ENCODE measurements around the gene STRA6. TPM values are rescaled to one million over a fixed set of nuclear protein-coding genes. Genes with fewer than 3 reads are reported as not detected.

Gene STRA6
- polyA plus RNA-seq, 1 donor, result 22.2 TPM

DNA sequence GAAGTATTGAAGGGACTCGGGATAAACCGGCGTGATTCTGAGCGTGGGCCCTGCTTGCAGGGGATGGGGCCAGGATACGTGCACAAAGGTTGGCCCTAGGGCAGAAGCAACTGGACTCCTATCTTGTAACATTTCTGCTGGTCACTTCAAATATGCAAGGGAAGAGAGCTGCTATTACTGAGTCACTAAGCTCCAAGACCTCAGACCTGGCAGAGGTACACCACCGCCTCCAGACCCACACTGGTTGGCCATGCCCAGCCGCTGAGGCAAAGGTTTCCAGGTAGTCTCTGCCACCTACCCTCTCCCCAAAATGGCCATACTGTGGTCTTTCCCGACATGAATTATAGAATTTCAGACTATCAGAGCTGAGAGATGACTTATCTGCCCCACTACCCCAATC is 13.4 kb upstream of the STRA6 start:
- no peak overlapping the region for H3K4me3 ChIP-seq (ENCODE audit: low read length)
- no peaks in the 10 kb centered on the region for H3K4me1 ChIP-seq (ENCODE audit: control insufficient read depth, insufficient read depth, low read length)
- no CpG with 5 or more reads among the region's 8 CpGs for WGBS (ENCODE audit: insufficient coverage, low lambda C conversion rate)
- no peak for DNase-seq
- no peaks in the 10 kb centered on the region for H3K36me3 ChIP-seq (ENCODE audit: control insufficient read depth, insufficient read depth, low read length)
- H3K27ac ChIP-seq (ENCODE audit: low read length), result no peak overlapping the region
- H3K9me3 ChIP-seq (ENCODE audit: control insufficient read depth, low read depth, low read length), result no peaks in the 10 kb centered on the region
- H3K27me3 ChIP-seq (ENCODE audit: control insufficient read depth, insufficient read depth, low read length), result peaks cover 11% of the 10 kb centered on the region

- no peaks in the 10 kb centered on the region for H3K36me3 ChIP-seq (ENCODE audit: control insufficient read depth, insufficient read depth, low read length)
- no CpG with 5 or more reads among the region's 6 CpGs for WGBS (ENCODE audit: insufficient coverage, low lambda C conversion rate)
- no peak overlapping the region for H3K27ac ChIP-seq (ENCODE audit: low read length)
These were observed 11.9 kb upstream of the STRA6 start for GRCh38 chr15:74214324-74215021.

DNA sequence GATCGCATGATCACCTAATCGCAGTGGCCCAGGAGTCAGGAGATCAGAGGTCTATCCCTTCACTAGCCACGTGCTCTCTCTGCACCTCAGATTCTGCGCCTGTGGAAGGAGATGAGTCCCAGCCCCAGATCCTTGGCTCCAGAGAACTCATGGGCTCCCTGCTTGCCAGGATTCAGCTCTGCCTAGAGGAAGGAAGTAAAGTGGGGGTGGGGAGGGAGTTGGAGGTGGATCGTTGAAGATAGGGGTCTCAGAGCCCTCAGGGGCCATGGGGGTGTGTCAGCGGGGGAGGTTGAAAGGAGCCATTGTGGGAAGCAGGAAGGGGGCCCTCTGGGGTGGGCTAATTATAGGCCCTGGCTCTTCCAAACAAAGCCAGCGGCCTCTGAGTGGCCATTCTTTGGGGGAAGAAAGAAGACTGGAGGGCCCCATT is 11.3 kb upstream of the STRA6 start:
- no peaks in the 10 kb centered on the region for H3K36me3 ChIP-seq (ENCODE audit: control insufficient read depth, insufficient read depth, low read length)
- WGBS (ENCODE audit: insufficient coverage, low lambda C conversion rate), result no CpG with 5 or more reads among the region's 7 CpGs
- no peak for DNase-seq

More at GRCh38 chr15:74214324-74215021, 11.9 kb upstream of the STRA6 start:
- Histone ChIP-seq H3K27me3 (ENCODE audit: control insufficient read depth, insufficient read depth, low read length) (no peaks in the 10 kb centered on the region), H3K4me1 (ENCODE audit: control insufficient read depth, insufficient read depth, low read length) (peaks cover 4% of the 10 kb centered on the region), H3K9me3 (ENCODE audit: control insufficient read depth, low read depth, low read length) (no peaks in the 10 kb centered on the region), H3K4me3 (ENCODE audit: low read length) (no peak overlapping the region)
- DNase-seq, result no peak

GRCh38 chr15:74212494-74212893 is 9.9 kb upstream of the STRA6 start:
- peaks cover 15% of the 10 kb centered on the region for H3K4me1 ChIP-seq (ENCODE audit: control insufficient read depth, insufficient read depth, low read length)
- no peak overlapping the region for H3K4me3 ChIP-seq (ENCODE audit: low read length)
- no peaks in the 10 kb centered on the region for H3K27me3 ChIP-seq (ENCODE audit: control insufficient read depth, insufficient read depth, low read length)
- no peaks in the 10 kb centered on the region for H3K9me3 ChIP-seq (ENCODE audit: control insufficient read depth, low read depth, low read length)
- no peaks in the 10 kb centered on the region for H3K36me3 ChIP-seq (ENCODE audit: control insufficient read depth, insufficient read depth, low read length)
- H3K27ac ChIP-seq (ENCODE audit: low read length), result no peak overlapping the region
- no peak for DNase-seq
- 78% methylated on average over 3 of the region's 9 CpGs for WGBS (ENCODE audit: insufficient coverage, low lambda C conversion rate)

More for the DNA sequence above, 11.3 kb upstream of the STRA6 start:
- H3K9me3 ChIP-seq (ENCODE audit: control insufficient read depth, low read depth, low read length), result no peaks in the 10 kb centered on the region
- H3K4me1 ChIP-seq (ENCODE audit: control insufficient read depth, insufficient read depth, low read length), result peaks cover 10% of the 10 kb centered on the region
- H3K4me3 ChIP-seq (ENCODE audit: low read length), result no peak overlapping the region
- H3K27ac ChIP-seq (ENCODE audit: low read length), result no peak overlapping the region
- no peaks in the 10 kb centered on the region for H3K27me3 ChIP-seq (ENCODE audit: control insufficient read depth, insufficient read depth, low read length)

DNA sequence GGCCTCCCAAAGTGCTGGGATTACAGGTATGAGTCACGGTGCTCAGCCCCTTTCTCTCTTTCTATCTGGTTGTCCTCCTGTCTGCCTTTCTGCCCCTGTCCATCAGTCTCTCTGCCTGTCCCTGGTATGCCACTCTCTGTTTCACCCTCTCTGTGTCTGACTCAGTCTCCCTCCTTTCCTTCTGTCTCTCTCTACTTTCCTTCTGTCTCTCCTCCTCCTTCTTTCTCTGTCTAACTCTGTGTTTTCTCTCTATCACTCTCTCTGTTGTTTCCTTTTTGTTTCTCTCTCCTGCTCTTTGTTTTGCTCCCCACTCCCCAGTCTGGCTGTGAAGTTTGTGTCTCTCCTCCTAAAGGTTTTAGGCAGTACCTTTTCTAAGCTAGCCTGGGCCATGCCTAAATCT is 9.1 kb upstream of the STRA6 start:
- no peak overlapping the region for H3K4me3 ChIP-seq (ENCODE audit: low read length)
- WGBS (ENCODE audit: insufficient coverage, low lambda C conversion rate), result 88% methylated on average over 1 of the region's 1 CpG
- no peak overlapping the region for H3K27ac ChIP-seq (ENCODE audit: low read length)
- no peak for DNase-seq
- no peaks in the 10 kb centered on the region for H3K36me3 ChIP-seq (ENCODE audit: control insufficient read depth, insufficient read depth, low read length)
- H3K4me1 ChIP-seq (ENCODE audit: control insufficient read depth, insufficient read depth, low read length), result peaks cover 21% of the 10 kb centered on the region
- no peaks in the 10 kb centered on the region for H3K9me3 ChIP-seq (ENCODE audit: control insufficient read depth, low read depth, low read length)
- no peaks in the 10 kb centered on the region for H3K27me3 ChIP-seq (ENCODE audit: control insufficient read depth, insufficient read depth, low read length)

- Histone ChIP-seq H3K9me3 (ENCODE audit: control insufficient read depth, low read depth, low read length) (no peaks in the 10 kb centered on the region), H3K27ac (ENCODE audit: low read length) (no peak overlapping the region), H3K36me3 (ENCODE audit: control insufficient read depth, insufficient read depth, low read length) (no peaks in the 10 kb centered on the region), H3K27me3 (ENCODE audit: control insufficient read depth, insufficient read depth, low read length) (no peaks in the 10 kb centered on the region), H3K4me3 (ENCODE audit: low read length) (no peak overlapping the region), H3K4me1 (ENCODE audit: control insufficient read depth, insufficient read depth, low read length) (peaks cover 24% of the 10 kb centered on the region)
- no peak for DNase-seq
These were observed 8.1 kb upstream of the STRA6 start for GRCh38 chr15:74210729-74211128.

- no peaks in the 10 kb centered on the region for H3K9me3 ChIP-seq (ENCODE audit: control insufficient read depth, low read depth, low read length)
- no peak overlapping the region for H3K4me3 ChIP-seq (ENCODE audit: low read length)
- H3K36me3 ChIP-seq (ENCODE audit: control insufficient read depth, insufficient read depth, low read length), result no peaks in the 10 kb centered on the region
- H3K4me1 ChIP-seq (ENCODE audit: control insufficient read depth, insufficient read depth, low read length), result peaks cover 24% of the 10 kb centered on the region
- 83% methylated on average over 1 of the region's 4 CpGs for WGBS (ENCODE audit: insufficient coverage, low lambda C conversion rate)
- DNase-seq, result peak in 1 of 2 donors; percentile 48
- no peak overlapping the region for H3K27ac ChIP-seq (ENCODE audit: low read length)
- H3K27me3 ChIP-seq (ENCODE audit: control insufficient read depth, insufficient read depth, low read length), result no peaks in the 10 kb centered on the region
These were observed 7.5 kb upstream of the STRA6 start for GRCh38 chr15:74209997-74210671.

DNA sequence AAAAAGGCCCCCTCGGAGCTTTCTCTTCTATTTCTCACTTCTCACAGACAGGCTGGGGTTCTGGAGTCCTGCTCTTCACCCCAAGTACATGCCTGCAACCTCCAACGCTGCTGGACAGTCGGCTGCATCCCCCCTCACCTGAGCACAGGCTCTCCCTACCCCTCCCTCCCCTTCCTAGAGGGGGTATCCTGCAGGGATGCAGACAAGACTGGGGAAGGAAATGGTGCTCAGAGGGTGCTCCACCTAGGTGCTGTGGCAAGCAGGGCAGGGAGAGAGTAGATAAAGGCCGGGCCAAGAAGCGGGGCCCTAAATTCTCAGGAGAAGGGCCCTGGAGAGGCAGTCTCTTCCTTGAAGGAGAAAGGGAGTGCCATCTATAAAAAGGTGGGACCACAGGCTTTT is 7.0 kb upstream of the STRA6 start:
- Histone ChIP-seq H3K36me3 (ENCODE audit: control insufficient read depth, insufficient read depth, low read length) (no peaks in the 10 kb centered on the region), H3K4me3 (ENCODE audit: low read length) (no peak overlapping the region), H3K4me1 (ENCODE audit: control insufficient read depth, insufficient read depth, low read length) (peaks cover 24% of the 10 kb centered on the region), H3K9me3 (ENCODE audit: control insufficient read depth, low read depth, low read length) (no peaks in the 10 kb centered on the region), H3K27ac (ENCODE audit: low read length) (no peak overlapping the region), H3K27me3 (ENCODE audit: control insufficient read depth, insufficient read depth, low read length) (no peaks in the 10 kb centered on the region)
- no CpG with 5 or more reads among the region's 5 CpGs for WGBS (ENCODE audit: insufficient coverage, low lambda C conversion rate)
- DNase-seq, result no peak

DNA sequence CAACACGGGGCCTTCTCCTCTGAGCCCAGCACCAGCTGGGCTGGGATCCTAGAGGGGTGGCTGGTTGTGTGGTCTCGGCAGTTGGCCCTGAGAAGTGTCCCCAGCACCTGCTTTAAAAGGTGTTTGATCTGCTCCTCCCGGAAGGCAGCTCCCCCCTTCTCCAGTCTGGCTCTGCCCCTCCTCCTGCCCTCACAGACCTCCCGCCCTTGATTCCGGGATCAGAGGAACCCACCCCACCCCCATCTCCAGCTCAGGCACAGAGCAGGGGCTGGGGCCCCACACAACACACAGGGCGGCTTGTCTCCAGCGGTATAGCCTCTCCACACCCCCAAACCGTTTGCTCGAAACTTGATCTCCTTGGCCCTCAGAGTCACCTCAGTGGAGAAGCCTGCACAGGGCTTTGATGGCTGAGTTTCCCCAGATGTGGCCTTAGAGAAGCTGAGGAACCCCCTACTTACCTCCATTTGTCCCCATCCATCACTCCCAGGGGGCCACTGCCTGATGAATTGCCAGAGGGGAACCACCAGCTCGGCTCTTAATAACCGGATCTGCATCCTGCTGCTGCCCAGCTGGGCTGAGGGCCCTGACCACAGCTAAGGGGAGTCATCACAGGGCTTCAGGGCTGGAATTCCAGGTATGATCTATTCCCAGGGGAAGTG is 6.4 kb upstream of the STRA6 start:
- Histone ChIP-seq H3K4me1 (ENCODE audit: control insufficient read depth, insufficient read depth, low read length) (peaks cover 24% of the 10 kb centered on the region), H3K36me3 (ENCODE audit: control insufficient read depth, insufficient read depth, low read length) (no peaks in the 10 kb centered on the region), H3K4me3 (ENCODE audit: low read length) (no peak overlapping the region), H3K9me3 (ENCODE audit: control insufficient read depth, low read depth, low read length) (no peaks in the 10 kb centered on the region), H3K27me3 (ENCODE audit: control insufficient read depth, insufficient read depth, low read length) (no peaks in the 10 kb centered on the region), H3K27ac (ENCODE audit: low read length) (no peak overlapping the region)
- peak in 1 of 2 donors; percentile 70 for DNase-seq
- no CpG with 5 or more reads among the region's 11 CpGs for WGBS (ENCODE audit: insufficient coverage, low lambda C conversion rate)

DNA sequence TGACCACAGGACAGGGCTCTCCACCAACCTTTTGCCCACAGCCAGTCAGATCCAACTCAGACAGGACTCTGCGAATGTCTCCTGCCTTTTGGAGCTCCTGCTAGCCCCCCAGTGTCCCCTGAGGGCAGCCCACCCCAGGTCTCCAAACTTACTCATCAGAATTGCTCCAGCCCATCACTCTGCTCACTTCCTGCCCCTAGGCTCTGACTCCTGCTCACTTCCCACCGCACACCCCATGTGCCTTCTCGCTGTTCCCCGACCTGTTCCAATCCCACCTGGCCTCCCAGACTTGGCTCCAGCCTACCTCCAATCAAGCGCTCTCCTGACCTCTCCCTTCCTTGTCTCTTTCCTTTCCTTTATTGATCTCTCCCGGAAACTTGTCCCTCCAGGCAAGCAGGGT is 5.9 kb upstream of the STRA6 start:
- no peak overlapping the region for H3K27ac ChIP-seq (ENCODE audit: low read length)
- no peaks in the 10 kb centered on the region for H3K27me3 ChIP-seq (ENCODE audit: control insufficient read depth, insufficient read depth, low read length)
- H3K4me1 ChIP-seq (ENCODE audit: control insufficient read depth, insufficient read depth, low read length), result peaks cover 25% of the 10 kb centered on the region
- H3K9me3 ChIP-seq (ENCODE audit: control insufficient read depth, low read depth, low read length), result no peaks in the 10 kb centered on the region
- H3K4me3 ChIP-seq (ENCODE audit: low read length), result no peak overlapping the region
- no peaks in the 10 kb centered on the region for H3K36me3 ChIP-seq (ENCODE audit: control insufficient read depth, insufficient read depth, low read length)
- 20% methylated on average over 2 of the region's 6 CpGs for WGBS (ENCODE audit: insufficient coverage, low lambda C conversion rate)
- DNase-seq, result no peak

Measured in large intestine (tissue), 3 donors.